ENCODE data around the gene CDK4.

CDK4 gene

DNA sequence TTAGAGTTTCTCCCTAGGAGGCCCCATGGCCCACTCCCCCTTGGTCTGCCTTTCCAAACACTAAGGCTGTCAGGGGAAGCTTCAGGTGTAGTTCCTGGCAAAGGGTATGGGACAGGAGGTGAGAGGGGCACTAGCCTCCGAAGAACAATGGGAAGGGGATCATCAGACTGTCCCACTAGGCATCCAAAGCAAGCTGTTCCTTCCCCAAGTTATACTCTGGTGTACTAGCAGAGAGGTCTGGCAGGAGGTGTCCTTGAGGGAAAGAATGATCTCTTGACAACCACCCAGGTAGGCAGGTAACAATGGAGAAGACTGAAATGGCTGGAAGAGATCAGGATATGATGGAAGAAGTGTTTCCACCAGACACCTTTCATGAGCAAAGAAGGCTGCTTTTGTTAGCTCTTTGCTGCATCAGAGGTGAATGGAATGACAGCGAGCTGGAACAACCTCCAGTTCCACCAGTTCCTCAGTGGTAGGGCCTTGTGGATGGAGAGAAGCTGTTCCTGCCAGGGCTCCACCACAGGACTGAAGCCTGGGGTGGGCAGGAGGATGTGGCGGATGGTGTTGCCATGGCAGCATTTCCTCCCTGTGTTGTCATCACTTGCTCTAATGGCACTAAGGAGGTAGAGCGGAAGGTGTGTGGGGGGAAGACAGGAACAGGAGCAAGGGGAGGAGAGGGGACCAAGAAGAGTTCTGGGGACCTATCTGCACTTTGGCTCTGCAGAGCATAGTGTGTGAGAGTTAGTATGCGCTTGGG lies 11.3 kb downstream of the CDK4 start:
- peak; percentile 46 to 68 for DNase-seq (ENCODE audit: low read depth in 2 of 2, low spot score in 1 of 2)

DNA sequence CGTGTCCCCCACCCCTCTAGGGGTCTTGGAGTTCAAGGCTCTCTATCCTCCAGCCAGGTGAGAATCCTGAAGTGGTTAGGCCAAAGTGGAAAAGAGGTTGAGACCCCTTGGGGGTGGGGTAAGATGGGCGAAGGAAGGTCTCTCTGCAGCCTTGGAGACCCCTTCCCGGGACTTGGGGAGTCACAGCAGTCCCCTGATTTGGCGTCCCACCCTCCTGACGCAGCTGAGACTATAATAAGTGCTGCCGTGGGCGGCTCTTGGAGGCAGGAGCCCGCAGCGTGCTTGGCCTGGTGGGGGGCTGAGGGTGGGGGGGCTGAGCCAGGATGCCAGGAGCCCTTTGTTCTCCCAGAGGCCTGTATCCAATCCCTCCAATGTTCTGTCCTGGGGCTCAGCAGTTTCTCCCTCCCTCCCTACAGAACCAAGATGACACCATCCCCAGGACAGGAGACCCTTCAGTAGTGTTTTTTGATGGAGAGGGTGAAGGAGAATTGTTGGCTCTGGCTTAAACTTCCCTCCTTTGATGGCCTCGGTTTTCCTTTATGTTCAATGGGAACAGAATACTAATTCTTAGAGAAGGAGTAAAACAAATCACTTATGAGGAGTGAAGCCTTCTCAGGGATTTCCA lies 12.1 kb downstream of the CDK4 start:
- no peak for DNase-seq (ENCODE audit: low read depth in 2 of 2, low spot score in 1 of 2)

DNA sequence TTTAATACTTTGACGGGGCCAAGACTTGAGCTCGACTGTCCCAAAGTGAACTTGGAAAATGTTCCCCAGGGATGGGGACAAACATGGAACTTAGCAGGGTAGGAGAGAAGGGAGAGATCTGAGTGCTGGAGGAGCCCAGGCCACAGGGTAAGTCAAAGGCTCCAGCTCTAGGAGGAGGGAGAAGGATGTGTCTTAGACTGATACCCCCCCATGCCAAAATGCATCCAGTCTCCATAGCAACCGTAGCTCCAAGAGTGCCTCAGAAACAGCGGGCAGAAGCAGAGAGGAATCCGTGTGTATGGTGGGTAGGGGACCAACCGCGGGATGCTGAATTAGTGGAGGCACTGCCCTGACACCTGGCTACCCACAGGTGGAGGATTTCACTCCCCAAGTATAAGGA lies 12.7 kb downstream of the CDK4 start:
- no peak for DNase-seq (ENCODE audit: low read depth in 2 of 2, low spot score in 1 of 2)

DNA sequence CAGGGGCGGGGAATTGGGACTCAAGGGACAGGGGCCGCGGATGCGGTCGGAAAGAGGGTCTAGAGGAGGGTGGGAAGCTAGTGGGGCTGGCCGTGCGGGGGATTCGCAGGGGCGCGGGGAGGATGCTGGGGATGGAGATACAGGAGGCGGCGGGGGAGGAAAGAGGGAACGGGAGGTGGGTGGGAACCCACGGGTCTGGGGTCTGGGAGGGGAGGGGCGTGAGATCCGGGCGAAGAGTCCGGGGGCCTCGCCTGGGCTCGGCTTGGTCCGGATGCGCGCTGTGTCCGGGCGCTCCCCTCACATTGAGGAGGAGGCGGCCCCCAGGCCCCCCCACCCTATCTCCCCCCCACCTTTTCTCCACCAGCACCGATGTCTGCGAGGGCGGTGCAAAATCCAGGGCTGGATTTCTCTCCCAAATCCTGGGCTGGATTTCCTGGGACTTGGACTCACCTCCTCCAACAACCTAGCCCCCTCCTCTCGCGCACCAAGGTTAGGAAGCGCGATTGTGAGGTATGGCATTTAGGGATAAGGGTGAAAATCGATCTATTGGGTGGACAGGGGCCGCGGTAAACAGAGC lies 13.4 kb downstream of the CDK4 start, which contains the start of gene AGAP2:
Gene AGAP2, minus strand, starts transcription at position 82 of the 577 bp plus-strand sequence. CDS start 496 bp downstream, outside the sequence.
- DNase-seq (ENCODE audit: low read depth in 2 of 2, low spot score in 1 of 2) = no peak

DNA sequence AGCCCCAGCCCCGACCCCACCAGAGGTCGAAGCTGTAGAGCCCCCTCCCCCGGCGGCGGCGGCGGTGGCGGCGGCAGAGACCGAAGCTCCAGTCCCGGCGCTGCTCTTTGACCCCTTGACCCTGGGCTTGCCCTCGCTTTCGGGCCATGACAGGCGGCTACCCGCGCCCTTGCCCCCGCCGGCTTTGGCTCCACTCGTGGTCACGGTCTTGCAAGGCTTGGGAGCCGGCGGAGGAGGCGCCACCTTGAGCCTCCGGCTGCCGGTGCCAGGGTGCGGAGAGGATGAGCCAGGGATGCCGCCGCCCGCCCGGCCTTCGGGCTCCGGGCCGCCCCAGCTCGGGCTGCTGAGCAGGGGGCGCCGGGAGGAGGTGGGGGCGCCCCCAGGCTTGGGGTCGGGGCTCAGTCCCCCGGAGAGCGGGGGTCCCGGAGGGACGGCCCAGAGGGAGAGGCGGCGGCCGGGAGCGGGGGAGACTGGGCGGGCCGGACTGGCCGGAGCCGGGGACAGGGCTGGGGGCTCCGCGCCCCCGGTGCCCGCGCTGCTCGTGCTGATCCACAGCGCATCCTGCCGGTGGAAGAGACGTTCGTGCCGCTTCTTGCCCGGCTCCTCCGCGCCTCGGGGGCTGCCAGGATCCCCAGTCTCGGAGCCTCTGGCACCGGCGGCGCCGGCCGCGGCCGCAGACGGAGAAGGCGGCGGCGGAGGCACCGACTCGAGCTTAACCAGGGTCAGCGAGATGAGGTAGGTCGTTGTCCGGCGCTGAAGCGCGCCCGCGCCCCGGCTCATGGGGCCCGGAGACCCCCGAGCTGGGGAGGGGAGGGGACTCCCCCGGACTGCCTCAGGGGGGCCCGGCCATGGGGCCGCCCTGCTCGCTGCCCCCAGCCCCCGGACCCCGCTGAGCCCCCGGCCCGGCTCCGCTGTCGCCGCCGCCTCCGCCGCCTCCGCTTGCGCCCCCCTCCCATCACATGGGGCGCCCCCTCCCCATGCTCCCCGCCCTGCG lies 14.3 kb downstream of the CDK4 start:
- DNase-seq (ENCODE audit: low read depth in 2 of 2, low spot score in 1 of 2) = no peak

DNA sequence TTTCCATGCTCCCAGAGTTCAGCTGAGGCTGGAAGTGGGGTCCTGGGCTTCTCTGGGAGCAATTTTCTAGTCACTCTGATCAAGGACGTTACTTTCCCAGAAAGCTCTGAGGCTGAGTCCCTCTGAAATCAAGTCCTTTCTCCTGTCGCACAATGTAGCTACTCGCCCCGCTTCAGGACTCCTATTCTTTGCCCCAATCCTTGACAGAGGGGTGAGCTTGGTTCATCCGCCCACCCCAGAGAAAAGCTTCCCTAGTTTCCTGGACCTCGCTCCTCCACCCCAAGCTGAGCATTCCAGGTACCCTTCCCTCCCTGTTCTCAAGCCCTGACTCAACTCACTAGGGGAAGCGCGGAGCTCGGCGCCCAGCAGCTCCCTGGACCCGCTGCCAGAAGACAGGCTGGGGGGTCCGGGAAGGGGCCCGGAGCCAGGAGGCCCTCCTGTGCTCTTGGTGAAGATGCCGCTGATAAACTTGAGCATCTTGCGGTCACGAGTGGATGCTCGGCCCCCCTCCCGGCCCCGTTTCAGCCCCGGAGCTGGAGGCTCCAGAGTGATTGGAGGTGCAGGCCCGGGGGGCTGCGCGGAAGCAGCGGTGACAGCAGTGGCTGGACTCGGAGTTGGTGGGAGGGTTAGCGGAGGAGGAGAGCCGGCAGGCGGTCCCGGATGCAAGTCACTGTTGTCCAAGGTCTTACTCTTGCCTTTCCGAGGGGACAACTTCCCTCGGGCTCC lies 15.2 kb downstream of the CDK4 start:
- DNase-seq (ENCODE audit: low read depth in 2 of 2, low spot score in 1 of 2) = no peak

DNA sequence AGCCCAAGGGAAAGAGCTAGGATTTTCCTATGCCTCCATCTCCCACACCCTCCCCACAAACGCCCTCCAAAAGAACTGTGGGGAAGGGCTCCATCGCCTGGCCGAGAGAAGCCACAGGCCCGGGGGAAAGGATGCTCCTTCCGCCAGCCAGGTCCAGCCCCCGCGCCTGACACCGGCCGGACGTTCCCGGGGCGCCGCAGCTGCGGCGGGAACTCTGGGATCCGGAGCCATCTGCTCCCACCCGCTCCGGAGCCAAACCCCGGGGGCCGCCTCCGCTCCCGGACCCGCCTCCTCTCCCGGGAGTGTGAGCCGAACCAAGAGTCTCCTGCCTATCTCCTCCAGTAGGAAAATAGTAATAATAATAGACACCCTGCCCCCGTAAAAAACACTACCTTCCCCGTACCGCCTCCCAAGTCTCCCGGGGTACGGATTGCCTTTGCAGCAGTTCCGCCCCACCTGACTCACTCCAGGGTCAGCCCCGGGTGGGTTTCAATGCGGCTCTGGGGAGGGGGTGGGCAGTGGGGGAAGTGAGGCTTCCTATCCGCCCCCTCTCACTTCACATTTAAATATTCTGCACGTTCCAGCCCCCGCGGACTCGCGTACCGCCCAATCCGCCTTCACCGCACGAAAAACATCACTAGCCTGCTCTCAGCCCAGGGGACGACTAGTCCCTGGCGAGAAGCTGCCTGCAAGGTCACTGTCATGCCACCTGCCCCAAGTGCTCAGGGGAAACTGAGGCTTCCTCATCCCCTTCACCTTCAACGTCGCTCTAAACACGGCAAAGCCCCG lies 16.0 kb downstream of the CDK4 start:
- no peak for DNase-seq (ENCODE audit: low read depth in 2 of 2, low spot score in 1 of 2)

DNA sequence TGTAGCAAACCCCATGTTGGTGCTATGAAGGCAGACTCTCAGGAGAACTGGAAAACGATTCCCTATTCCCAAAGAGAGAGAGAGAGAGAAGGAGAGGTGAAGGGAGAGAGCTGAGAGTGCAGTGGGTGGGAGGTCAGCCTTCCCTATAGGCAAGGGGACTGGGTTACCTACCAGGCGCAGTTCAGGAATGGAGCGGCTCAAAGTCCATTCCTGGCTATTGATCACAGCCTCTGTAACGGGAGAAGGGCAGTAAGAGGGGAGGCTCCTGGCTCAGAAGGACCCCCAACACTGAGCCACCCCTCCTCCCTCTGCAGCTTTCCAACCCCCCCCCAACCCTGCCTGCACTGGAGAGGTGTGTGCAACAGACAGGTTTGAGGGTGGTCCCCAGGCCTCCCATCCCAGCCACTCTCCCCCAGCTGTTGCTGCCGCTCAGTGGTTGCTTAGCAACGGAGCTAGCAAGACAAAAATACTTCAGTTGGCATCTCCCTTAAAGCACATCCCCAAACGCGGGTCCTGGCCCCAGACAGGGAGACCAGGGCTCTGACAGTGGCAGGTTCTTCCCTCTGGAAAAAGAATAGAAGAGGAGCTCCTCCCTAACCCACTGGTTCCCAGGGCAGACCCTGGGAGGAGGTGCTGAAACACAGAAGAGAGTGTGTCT lies 16.8 kb downstream of the CDK4 start:
- no peak for DNase-seq (ENCODE audit: low read depth in 2 of 2, low spot score in 1 of 2)

DNA sequence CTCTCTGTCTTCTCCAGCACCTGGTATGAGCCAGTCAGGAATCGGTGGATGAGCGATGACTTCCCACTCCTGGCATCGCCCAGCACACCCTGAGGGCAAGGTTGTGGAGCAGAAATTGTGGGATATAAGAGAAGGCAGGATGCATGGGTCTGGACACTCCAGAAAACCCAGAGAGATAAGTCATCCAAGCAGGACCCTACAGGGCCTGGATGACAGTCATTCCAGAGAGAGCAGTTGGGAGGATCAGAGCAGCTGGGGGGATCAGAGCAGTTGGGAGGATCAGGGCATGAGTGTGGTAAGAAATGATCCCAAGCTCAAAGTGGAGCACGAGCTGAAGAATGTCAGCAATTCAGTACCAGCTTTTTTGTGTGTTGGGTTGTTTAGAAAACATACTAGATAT lies 17.5 kb downstream of the CDK4 start:
- DNase-seq (ENCODE audit: low read depth in 2 of 2, low spot score in 1 of 2) = no peak

DNA sequence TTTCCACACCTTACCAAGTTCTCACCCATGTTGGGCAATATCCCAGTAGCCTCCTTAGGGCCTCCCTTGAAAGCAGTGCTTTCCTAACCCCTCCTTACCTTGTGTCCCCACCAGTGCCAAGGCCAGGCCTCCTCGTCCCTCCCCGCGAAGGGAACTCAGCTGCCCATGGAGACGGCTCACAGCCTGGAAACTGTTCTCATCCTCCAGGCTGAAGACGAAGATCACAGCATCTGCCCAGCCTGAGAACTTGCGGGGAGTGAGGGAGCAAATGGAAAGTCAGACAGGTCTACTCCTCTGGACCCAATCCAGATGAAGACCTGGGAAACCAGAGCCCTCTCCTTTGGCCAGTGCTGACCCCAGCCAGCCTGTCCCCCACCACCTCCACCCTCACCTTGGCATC lies 18.2 kb downstream of the CDK4 start:
- DNase-seq (ENCODE audit: low read depth in 2 of 2, low spot score in 1 of 2) = no peak

DNA sequence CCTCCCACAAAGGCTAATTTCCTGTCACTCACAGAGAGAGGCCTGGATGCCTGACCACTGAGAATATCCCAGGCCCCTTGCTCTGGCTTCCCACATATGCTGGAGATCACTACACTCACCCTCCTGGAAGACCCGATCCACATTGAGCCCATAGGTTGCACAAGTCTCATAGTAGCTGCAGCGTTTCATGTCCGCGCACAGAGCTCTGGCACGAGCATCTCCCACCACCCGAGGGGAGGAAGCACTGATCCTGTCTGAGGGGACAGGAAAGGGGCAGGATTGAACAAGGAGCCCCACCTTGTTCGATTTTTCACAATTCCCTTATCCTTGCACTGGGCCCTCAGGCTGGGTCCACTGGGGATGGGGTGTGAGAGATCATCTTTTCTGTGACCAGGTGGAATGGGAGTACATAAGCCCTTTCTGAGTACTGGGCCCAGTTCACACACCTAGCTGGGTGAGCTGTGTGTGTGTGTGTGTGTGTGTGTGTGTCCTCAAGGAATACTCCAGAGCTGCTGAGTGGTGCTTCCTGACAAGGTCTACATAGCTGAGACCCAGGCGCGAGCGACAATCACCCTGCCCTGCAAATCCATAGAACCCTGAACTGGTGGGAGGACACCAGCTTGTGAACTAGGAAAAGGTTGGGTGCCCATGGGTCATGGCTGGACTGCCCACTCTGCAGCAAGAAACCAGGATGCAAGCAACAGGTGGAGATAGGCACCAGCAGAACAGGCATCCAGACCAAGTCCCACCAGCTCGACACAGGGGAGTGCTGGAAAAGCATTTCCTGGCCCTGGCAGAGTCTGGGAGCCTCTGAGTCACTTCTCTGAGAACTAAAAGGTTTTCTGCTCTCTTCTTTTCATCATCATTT lies 19.1 kb downstream of the CDK4 start:
- no peak for DNase-seq (ENCODE audit: low read depth in 2 of 2, low spot score in 1 of 2)

DNA sequence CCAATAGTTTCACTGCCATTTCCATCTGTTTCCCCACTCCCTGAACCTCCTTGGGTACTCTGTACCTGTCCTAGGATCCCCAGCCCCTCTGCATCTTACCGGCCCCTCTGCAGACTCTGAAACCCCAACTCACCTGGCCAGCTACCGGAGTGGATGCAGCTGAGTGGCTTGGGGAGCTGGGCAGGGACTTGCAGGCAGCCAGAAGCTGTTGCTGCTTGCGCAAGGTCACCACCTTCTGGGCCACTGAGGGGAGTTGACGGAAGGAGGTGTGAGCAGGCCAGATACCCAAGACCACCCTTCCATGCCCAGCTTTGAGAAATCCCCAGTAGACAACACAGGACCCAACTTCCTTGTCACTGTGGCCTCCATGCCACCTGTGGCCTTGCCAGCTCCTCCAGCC lies 19.8 kb downstream of the CDK4 start:
- DNase-seq (ENCODE audit: low read depth in 2 of 2, low spot score in 1 of 2) = no peak

DNA sequence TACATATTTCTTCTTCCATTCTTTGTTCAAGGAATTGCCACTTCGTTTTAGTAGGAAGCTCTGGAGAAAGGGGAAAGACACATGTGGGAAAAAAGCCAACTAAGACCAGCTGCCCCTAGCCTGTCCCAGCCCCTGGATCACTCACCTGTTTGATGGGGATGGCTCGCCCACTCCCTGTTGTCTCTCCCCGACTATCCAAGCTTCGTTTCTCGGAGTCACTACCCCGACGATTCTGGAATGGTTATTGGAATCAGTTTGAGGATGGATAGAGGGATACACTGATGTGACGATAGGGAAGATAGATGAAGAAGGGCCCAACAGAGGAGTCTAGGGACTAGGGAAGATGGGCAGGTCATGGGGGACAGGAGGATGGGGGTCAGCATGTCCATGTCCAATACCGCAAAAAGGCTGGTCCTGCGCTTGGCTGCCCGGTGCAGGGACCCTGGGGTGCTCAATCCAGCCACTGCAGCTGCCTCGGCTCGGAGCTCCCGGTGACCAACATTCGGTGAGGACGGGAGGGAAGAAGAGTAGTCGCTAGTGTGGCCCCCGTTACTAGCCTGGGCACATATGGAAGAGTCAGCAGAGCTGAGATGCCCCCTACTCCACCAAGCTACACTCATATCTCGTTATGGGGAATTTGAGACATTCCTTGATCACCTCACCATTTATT lies 20.6 kb downstream of the CDK4 start:
- no peak for DNase-seq (ENCODE audit: low read depth in 2 of 2, low spot score in 1 of 2)

DNA sequence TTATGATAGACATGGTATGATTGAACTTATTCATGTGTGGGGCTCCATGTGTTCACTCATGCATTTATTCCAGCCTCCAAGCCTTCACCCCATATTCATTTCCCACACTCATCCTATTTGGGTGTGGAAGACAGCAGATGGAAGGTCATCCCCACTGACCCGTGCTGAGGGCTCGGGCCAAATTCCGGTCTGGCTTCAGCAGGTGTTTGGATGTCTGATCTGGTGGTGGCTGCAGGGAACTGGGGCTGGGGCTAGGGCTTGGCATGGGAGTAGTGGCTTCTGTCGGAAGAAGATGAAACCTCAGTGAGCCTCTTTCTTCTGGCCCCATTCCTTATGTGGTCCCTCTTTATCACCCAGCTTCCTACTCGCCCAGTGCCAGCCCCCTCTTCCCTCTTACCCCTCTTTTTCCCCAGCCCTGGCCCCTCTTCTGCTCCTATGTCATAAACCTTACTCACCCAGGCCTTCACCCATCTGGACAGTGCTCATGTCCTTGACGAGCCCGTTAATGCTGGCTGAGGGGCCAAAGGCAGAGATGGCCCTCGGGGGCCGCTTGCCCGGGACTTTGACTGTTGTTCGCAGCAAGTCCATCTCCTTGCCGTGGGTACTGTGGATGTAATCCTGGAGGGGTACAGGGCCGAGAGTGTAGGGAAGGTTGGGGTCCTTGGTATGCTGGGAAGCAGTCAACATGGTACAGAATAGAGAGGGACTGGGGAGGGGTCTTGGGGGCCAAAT lies 21.6 kb downstream of the CDK4 start:
- no peak for DNase-seq (ENCODE audit: low read depth in 2 of 2, low spot score in 1 of 2)

DNA sequence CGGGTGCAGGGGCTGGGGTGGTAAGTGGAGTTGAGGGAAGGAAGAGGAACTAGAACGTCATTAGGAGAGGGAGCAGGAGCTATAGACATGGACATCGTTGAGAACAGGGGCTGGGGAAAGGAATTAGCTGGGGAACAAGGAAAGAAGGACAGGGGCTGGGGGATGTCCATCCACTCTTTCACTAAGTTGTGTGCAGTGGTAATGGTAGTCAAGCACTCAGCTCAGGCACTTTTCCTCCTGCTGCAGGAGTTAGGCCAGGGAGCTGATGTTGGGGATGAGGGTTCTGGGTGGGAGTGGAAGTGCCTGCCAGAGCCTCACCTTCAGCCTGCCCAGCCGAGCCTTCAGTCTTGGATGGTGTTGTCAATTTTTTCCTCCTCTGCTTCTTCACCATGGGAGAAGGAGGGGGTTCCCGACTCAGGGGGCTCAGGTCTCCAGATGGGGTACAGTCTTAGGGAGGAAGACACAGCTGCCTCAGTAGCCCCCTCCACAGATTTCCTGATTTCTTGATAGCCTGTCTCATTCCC lies 22.7 kb downstream of the CDK4 start:
- no peak for DNase-seq (ENCODE audit: low read depth in 2 of 2, low spot score in 1 of 2)

DNA sequence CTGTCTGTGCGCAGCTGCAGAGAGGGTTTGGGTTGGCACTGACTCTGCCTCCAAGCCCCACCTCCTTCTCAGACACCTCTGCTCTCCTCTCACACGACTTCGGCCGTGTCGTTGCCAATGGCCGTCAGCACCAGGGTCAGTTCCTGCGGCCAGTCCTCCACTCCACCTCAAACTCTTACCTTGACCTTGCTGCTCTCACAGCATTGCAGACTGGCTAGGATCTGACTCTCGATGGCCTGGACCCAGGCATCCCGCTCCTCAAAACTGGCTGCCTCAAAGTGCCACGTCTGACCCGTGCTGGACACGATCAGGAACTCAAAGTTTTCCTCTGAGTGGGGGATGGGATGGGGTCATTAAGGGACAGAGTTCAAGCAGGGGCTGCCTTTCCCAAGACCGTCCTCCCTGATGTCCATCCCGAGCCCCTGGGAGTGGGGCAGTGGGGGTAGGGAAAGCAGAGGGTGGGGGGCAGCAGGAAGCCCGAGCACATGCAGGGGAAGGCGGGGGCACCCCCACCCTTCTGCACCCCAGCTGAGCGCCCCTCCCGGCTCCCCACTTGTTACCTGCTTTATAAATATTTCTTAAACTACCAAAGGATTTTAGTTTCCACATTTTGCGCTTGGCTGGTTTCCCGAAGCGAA lies 24.2 kb downstream of the CDK4 start:
- no peak for DNase-seq (ENCODE audit: low read depth in 2 of 2, low spot score in 1 of 2)
